Measurements from ENCODE around the gene MVD. TPM values are rescaled to one million over a fixed set of nuclear protein-coding genes. Genes with fewer than 3 reads are reported as not detected.
A peak's percentile ranks its signal among the peaks of the same experiment; 100 is the strongest.

The MVD gene
- total and polyA plus RNA-seq, 2 of the 13 experiments (the other 11 are each of a cell fraction or from before 2014, with no cell fraction given): 28.1 to 187 TPM

GRCh38 chr16:88649924-88650748, 12.8 kb downstream of the MVD start (continued):
- TF ChIP-seq ZNF609 (CRISPR knock-in tag; IDR thresholded peaks at IDR 0.05; ENCODE audit: borderline replicate concordance) (peak; percentile 29), ZNF160 (CRISPR knock-in tag; IDR thresholded peaks at IDR 0.05) (0 out of 2 replicates have a peak, but pooled peaks have one; percentile 32), HES4 (CRISPR knock-in tag; IDR thresholded peaks at IDR 0.05; ENCODE audit: borderline replicate concordance) (peak; percentile 60), SRY (CRISPR knock-in tag; IDR thresholded peaks at IDR 0.05) (peak; percentile 14; the same call in 1 of the 2 replicates), NFATC3 (CRISPR knock-in tag; IDR thresholded peaks at IDR 0.05) (no peak), ZSCAN29 (CRISPR knock-in tag; conservative IDR thresholded peaks at IDR 0.05) (0 out of 2 replicates have a peak, but pooled peaks have one; percentile 24), ZNF414 (CRISPR knock-in tag; IDR thresholded peaks at IDR 0.05) (no peak), GTF3A (CRISPR knock-in tag; conservative IDR thresholded peaks at IDR 0.05) (peak; percentile 84), ZNF563 (CRISPR knock-in tag; IDR thresholded peaks at IDR 0.05) (no peak), ZC3H13 (CRISPR knock-in tag; IDR thresholded peaks at IDR 0.05) (no peak), ZNF101 (CRISPR knock-in tag; IDR thresholded peaks at IDR 0.05; ENCODE audit: borderline replicate concordance, low read depth) (0 out of 2 replicates have a peak, but pooled peaks have one; percentile 40), HOXD1 (CRISPR knock-in tag; IDR thresholded peaks at IDR 0.05) (no peak; the same call in 1 of the 2 replicates), ZNF235 (CRISPR knock-in tag; IDR thresholded peaks at IDR 0.05; ENCODE audit: borderline replicate concordance) (peak; percentile 28; the same call in 1 of the 2 replicates), NR3C1 (CRISPR knock-in tag; IDR thresholded peaks at IDR 0.05) (no peak), ZNF251 (CRISPR knock-in tag; IDR thresholded peaks at IDR 0.05) (0 out of 2 replicates have a peak, but pooled peaks have one; percentile 51), PRPF4 (IDR thresholded peaks at IDR 0.05; ENCODE audit: low read depth, low read length, poor library complexity, severe bottlenecking) (no peak), HNF4G (IDR thresholded peaks at IDR 0.05; ENCODE audit: borderline replicate concordance, low read depth, low read length) (no peak), HNF4G (CRISPR knock-in tag; IDR thresholded peaks at IDR 0.05; ENCODE audit: borderline replicate concordance, low read depth) (no peak)
- TF ChIP-seq, protein P1, sequence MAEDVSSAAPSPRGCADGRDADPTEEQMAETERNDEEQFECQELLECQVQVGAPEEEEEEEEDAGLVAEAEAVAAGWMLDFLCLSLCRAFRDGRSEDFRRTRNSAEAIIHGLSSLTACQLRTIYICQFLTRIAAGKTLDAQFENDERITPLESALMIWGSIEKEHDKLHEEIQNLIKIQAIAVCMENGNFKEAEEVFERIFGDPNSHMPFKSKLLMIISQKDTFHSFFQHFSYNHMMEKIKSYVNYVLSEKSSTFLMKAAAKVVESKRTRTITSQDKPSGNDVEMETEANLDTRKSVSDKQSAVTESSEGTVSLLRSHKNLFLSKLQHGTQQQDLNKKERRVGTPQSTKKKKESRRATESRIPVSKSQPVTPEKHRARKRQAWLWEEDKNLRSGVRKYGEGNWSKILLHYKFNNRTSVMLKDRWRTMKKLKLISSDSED (CRISPR knock-in tag; IDR thresholded peaks at IDR 0.05): peak; percentile 34; the same call in 1 of the 2 replicates
- TF ChIP-seq, protein P2, sequence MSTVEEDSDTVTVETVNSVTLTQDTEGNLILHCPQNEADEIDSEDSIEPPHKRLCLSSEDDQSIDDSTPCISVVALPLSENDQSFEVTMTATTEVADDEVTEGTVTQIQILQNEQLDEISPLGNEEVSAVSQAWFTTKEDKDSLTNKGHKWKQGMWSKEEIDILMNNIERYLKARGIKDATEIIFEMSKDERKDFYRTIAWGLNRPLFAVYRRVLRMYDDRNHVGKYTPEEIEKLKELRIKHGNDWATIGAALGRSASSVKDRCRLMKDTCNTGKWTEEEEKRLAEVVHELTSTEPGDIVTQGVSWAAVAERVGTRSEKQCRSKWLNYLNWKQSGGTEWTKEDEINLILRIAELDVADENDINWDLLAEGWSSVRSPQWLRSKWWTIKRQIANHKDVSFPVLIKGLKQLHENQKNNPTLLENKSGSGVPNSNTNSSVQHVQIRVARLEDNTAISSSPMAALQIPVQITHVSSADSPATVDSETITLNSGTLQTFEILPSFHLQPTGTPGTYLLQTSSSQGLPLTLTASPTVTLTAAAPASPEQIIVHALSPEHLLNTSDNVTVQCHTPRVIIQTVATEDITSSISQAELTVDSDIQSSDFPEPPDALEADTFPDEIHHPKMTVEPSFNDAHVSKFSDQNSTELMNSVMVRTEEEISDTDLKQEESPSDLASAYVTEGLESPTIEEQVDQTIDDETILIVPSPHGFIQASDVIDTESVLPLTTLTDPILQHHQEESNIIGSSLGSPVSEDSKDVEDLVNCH (CRISPR knock-in tag; IDR thresholded peaks at IDR 0.05): no peak

Data from HepG2 (cell line).